Stimulated activated naive CD8-positive, alpha-beta T cell treated with anti-CD3 and anti-CD28 coated beads, Interleukin-15, Interleukin-2, amounts not matched to agents 100 ng/mL and 50 ng/mL, for 24 hours (primary cell): Measurements from ENCODE around the gene RNU1-3.
A peak's percentile ranks its signal among the peaks of the same experiment; 100 is the strongest.
"Not testable (repeated sequence)": the region's sequence is repeated elsewhere in the genome, so short reads cannot be mapped to it uniquely, and the experiment has no call there.

Experiments
- H3K27ac Mint-ChIP-seq: one replicate; pipeline ENCODE4 v1.8.0; 2021; ENCODE audit warnings: mild to moderate bottlenecking, mixed read lengths
- H3K27me3 Mint-ChIP-seq: one replicate; pipeline ENCODE4 v1.8.0; 2021; ENCODE audit warnings: mixed read lengths
- H3K36me3 Mint-ChIP-seq: one replicate; pipeline ENCODE4 v1.8.0; 2021; ENCODE audit warnings: low read depth, mixed read lengths
- H3K4me1 Mint-ChIP-seq: one replicate; pipeline ENCODE4 v1.8.0; 2021; ENCODE audit warnings: low read depth, mixed read lengths
- H3K4me3 Mint-ChIP-seq: one replicate; pipeline ENCODE4 v1.8.0; 2021; ENCODE audit warnings: mild to moderate bottlenecking, mixed read lengths
- H3K9me3 Mint-ChIP-seq: one replicate; pipeline ENCODE4 v1.8.0; 2021; ENCODE audit warnings: mixed read lengths

Gene RNU1-3

DNA sequence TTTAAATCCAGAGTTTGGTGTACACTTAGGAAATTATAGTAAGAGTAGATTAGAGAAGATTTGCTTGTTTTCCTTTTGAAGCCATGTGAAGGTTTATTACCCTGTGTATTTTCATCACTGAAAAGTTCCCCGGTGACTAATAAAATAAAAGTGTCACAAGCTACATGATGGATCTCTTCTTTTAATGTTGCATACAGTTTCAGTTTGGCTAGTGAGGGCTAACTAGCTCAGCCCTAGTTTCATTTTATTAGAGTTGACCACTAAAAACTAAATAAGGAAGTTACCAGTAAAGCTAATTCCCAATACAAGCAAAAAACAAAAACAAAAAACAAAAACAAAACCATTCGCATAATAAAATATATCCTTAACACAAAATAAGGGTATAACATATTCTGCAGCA, 17.4 kb upstream of the RNU1-3 start:
- not testable (repeated sequence) for H3K9me3 Mint-ChIP-seq, H3K36me3 Mint-ChIP-seq, H3K4me1 Mint-ChIP-seq, H3K27ac Mint-ChIP-seq, H3K4me3 Mint-ChIP-seq
- peaks cover 25% of the 10 kb centered on the region for H3K27me3 Mint-ChIP-seq

- H3K36me3 Mint-ChIP-seq, H3K4me3 Mint-ChIP-seq: not testable (repeated sequence)
- peaks cover 14% of the 10 kb centered on the region for H3K4me1 Mint-ChIP-seq
Observed at GRCh38 chr1:16682803-16683202, 16.1 kb upstream of the RNU1-3 start.

DNA sequence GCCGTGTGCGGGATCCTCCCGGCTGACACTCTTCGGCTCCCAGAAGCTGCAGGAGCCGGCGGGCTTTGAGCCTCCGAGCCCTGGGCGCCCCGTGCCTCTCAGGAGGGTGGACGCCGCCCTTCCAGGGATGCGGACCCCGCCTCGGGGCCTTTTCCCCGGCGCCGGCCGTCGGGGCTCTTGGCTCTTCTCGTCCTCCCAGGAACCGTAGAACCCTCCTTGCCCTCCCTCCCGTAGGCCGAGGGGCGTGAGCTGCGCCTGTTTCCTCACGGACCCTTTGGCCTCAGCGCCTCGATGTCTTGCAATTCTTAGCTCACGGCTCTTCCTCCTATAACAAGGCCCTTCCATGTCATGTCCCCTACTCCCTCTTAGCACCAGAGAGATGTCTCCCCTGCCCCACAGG, 13.6 kb upstream of the RNU1-3 start:
- H3K36me3 Mint-ChIP-seq, H3K27ac Mint-ChIP-seq, H3K4me3 Mint-ChIP-seq, H3K9me3 Mint-ChIP-seq: not testable (repeated sequence)
- H3K27me3 Mint-ChIP-seq, result peaks cover 36% of the 10 kb centered on the region
- peaks cover 30% of the 10 kb centered on the region for H3K4me1 Mint-ChIP-seq

More at GRCh38 chr1:16682803-16683202, 16.1 kb upstream of the RNU1-3 start:
- not testable (repeated sequence) for H3K27ac Mint-ChIP-seq, H3K9me3 Mint-ChIP-seq
- peaks cover 38% of the 10 kb centered on the region for H3K27me3 Mint-ChIP-seq

DNA sequence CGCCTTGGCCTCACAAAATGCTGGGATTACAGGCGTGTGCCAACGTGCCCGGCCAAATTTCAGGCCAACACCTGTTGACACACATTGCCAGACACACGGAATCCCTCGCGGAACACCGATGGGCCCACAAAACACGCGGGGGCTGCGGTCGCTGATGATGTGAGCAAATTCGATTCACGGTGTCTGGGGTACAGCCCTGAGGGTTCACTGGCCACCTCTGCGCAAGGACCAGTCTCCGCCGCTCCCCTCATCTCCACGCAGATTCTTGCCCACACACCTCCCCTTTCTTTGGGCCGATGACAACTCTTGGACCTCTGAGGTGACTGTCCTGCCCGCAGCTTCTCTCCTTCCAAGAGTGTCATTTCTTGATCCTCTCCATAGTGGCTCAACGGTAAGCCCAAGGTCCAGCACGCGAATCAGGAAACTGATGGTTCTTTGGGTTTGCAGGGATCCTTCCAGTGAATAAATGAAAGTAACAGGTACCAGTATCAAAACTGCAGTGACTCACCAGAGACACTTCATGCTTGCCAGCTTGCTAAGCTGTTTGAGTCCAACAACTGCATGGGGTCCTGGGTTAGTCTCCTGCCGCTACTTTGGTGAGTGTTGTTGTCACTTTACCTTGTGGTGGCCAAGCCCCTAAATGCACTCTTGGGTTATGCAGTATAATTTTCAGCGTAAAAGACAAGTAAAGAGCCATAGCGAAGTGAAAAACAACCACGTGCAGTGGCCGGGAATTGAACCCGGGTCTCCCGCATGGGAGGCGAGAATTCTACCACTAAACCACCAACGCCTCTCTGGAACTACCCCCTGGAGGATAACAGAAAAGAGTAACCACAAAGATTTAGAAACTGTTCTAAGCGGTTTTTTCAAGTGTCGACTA, 11.0 kb upstream of the RNU1-3 start:
- Mint-ChIP-seq H3K4me1 (peaks cover 29% of the 10 kb centered on the region), H3K36me3 (peaks cover 5% of the 10 kb centered on the region), H3K27me3 (peaks cover 35% of the 10 kb centered on the region), H3K27ac (peak overlapping the region; percentile 94), H3K9me3 (no peaks in the 10 kb centered on the region), H3K4me3 (peak overlapping the region; percentile 61)

GRCh38 chr1:16676661-16677523, 10.1 kb upstream of the RNU1-3 start:
- H3K27ac Mint-ChIP-seq, result peak overlapping the region; percentile 71
- not testable (repeated sequence) for H3K9me3 Mint-ChIP-seq, H3K36me3 Mint-ChIP-seq
- peaks cover 29% of the 10 kb centered on the region for H3K4me1 Mint-ChIP-seq
- peaks cover 35% of the 10 kb centered on the region for H3K27me3 Mint-ChIP-seq
- peak overlapping the region; percentile 39 for H3K4me3 Mint-ChIP-seq

GRCh38 chr1:16675118-16675510, 8.4 kb upstream of the RNU1-3 start:
- H3K36me3 Mint-ChIP-seq, H3K27ac Mint-ChIP-seq, H3K4me3 Mint-ChIP-seq: not testable (repeated sequence)

DNA sequence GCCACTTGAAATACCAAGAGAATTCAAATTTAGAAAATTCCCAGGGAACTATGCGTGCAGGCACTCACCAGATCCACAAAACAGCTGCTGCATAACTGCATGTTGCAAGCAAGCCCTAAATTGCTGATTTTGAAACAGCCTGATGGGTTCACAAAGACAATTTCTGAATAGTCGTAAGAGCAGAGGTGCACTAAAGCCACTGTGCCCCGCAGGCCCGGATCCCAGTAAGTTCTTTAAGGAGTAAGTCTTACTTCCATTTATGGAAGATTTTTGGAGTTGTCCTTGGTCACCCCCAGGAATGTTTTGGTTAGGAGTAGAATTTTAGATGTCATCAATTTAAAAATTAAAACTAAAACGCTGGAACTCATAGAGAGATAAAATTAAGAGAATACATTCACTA, 7.2 kb upstream of the RNU1-3 start:
- Mint-ChIP-seq H3K27me3 (peaks cover 19% of the 10 kb centered on the region), H3K4me1 (peaks cover 29% of the 10 kb centered on the region)
- not testable (repeated sequence) for H3K36me3 Mint-ChIP-seq, H3K4me3 Mint-ChIP-seq, H3K27ac Mint-ChIP-seq, H3K9me3 Mint-ChIP-seq

More at GRCh38 chr1:16675118-16675510, 8.4 kb upstream of the RNU1-3 start:
- not testable (repeated sequence) for H3K9me3 Mint-ChIP-seq
- Mint-ChIP-seq H3K4me1 (peaks cover 29% of the 10 kb centered on the region), H3K27me3 (peaks cover 29% of the 10 kb centered on the region)

DNA sequence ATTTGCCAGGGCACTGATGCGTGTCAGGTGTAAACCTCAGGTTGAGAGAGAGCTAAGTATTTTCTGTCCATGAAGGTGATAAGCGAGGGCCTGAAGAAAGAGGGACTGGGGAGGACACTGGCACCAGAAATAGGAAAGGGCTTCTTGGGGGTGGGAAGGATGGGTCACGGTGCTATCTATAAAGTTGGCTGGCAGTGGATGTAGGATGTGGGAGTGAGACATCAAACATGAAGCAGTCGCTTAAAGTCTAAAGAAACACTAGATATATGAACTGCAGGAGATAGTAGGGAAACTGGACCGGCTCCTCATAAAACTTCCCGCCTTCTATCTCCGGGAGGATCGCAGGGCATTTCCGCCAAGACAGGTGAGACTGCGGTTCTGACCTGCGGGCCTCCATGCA, 912 bp downstream of the RNU1-3 start:
- H3K27ac Mint-ChIP-seq, H3K27me3 Mint-ChIP-seq, H3K36me3 Mint-ChIP-seq, H3K4me3 Mint-ChIP-seq, H3K4me1 Mint-ChIP-seq, H3K9me3 Mint-ChIP-seq: not testable (repeated sequence)

DNA sequence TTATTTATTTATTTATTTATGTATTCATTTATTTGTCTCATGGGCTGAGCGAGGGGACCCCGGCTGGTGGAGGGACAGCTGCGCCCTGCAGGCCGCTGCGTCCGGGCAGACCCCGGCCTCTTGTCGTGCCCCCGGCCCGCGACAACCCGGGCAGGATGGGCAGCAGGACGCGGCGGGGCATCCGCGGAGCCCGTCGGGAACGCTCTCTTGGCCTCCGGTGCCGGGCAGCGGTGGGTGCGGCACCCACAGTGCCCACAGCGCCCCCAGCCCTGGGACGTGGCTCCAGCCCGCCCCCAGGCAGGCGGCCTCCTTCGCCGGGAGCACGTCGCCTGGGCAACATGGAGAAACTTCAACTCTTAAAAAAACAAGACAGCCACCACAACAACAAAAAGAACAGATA, 8.5 kb downstream of the RNU1-3 start:
- not testable (repeated sequence) for H3K9me3 Mint-ChIP-seq, H3K27ac Mint-ChIP-seq, H3K27me3 Mint-ChIP-seq, H3K36me3 Mint-ChIP-seq, H3K4me1 Mint-ChIP-seq, H3K4me3 Mint-ChIP-seq

GRCh38 chr1:16656981-16657683, 9.6 kb downstream of the RNU1-3 start:
- not testable (repeated sequence) for H3K4me3 Mint-ChIP-seq, H3K27me3 Mint-ChIP-seq, H3K27ac Mint-ChIP-seq, H3K9me3 Mint-ChIP-seq, H3K36me3 Mint-ChIP-seq, H3K4me1 Mint-ChIP-seq

DNA sequence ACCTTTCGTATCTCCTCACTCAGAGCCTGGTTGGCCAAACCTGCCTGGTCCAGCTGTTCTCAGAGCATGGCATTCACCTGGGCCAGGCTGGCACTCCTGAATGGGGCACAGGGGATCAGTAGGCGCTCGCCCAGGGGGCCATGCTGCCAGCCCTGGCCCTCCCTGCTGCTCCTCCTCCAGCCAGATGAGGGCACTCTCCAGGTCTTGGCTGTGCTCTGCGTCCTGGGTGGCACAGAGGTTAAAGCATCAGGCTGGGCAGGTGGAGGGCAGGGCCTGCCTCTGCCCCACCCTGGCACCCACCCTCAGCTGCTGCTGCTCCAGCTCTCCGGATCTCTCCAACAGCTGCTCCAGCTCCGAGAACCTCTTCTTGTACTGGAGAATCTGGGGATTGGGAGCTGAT, 10.2 kb downstream of the RNU1-3 start:
- not testable (repeated sequence) for H3K9me3 Mint-ChIP-seq, H3K27me3 Mint-ChIP-seq, H3K4me1 Mint-ChIP-seq, H3K4me3 Mint-ChIP-seq, H3K27ac Mint-ChIP-seq, H3K36me3 Mint-ChIP-seq

GRCh38 chr1:16651560-16651959, 15.2 kb downstream of the RNU1-3 start:
- not testable (repeated sequence) for H3K9me3 Mint-ChIP-seq

GRCh38 chr1:16649960-16650359, 16.8 kb downstream of the RNU1-3 start:
- H3K27me3 Mint-ChIP-seq, H3K4me1 Mint-ChIP-seq, H3K4me3 Mint-ChIP-seq: not testable (repeated sequence)

More at GRCh38 chr1:16651560-16651959, 15.2 kb downstream of the RNU1-3 start:
- not testable (repeated sequence) for H3K27ac Mint-ChIP-seq, H3K4me3 Mint-ChIP-seq, H3K36me3 Mint-ChIP-seq, H3K27me3 Mint-ChIP-seq, H3K4me1 Mint-ChIP-seq

GRCh38 chr1:16649390-16649789, 17.4 kb downstream of the RNU1-3 start:
- not testable (repeated sequence) for H3K27me3 Mint-ChIP-seq, H3K4me3 Mint-ChIP-seq, H3K27ac Mint-ChIP-seq, H3K36me3 Mint-ChIP-seq, H3K9me3 Mint-ChIP-seq, H3K4me1 Mint-ChIP-seq

More at GRCh38 chr1:16649960-16650359, 16.8 kb downstream of the RNU1-3 start:
- not testable (repeated sequence) for H3K9me3 Mint-ChIP-seq, H3K27ac Mint-ChIP-seq, H3K36me3 Mint-ChIP-seq

DNA sequence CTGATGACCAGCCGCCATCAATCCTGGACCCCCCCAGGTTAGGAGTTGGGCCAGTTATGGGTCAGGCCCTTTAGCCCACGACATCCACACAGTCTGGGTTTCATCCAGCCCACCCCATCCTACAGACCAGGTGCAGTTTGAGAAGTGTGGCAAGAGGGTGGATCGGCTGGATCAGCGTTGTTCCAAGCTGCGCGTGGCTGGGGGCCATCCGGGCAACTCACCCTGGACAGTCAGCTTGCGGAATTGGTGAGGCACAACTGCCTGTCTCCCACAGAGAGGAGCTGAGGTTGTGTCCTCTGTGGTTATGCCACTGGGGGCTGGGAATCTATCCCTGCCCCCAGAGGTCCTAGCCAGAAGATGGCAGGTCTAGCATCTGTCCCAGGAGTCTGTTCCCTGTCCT, 18.0 kb downstream of the RNU1-3 start:
- H3K27ac Mint-ChIP-seq, H3K27me3 Mint-ChIP-seq, H3K4me1 Mint-ChIP-seq, H3K36me3 Mint-ChIP-seq, H3K4me3 Mint-ChIP-seq, H3K9me3 Mint-ChIP-seq: not testable (repeated sequence)
